Cortex of kidney (tissue), 1 donor: ENCODE measurements around the gene HDAC4.

ENCODE experiments used
- DNase-seq: peaks from one replicate; lab custom pipeline; 2025; lab: John Stamatoyannopoulos, UW

Gene HDAC4

DNA sequence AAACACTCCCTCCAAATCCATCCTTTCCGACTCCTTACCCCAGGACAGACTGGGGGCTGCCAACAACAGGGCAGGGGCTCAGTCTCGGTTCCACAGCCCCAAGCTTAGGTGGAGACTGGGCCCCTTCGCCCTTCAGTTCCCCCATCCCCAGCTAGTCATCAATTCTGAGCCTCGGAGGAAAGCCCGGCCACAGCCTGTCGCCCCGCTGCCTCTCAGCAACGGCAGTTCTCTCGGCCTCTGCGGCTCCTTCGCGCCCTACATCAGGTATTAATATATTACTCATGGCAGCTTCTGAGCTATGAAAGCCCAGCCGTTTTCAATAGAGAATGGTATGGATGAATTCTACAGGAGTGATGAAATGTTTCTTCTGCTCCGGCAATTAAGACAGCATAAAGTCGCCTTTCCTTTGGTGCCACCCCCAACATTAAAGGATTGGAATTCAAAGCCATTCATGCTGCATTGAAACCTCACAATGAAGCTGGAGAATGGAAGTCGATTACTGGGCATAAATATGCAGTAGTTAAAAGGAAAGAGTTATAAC, 2.8 kb downstream of the HDAC4 start:
- no peak for DNase-seq

DNA sequence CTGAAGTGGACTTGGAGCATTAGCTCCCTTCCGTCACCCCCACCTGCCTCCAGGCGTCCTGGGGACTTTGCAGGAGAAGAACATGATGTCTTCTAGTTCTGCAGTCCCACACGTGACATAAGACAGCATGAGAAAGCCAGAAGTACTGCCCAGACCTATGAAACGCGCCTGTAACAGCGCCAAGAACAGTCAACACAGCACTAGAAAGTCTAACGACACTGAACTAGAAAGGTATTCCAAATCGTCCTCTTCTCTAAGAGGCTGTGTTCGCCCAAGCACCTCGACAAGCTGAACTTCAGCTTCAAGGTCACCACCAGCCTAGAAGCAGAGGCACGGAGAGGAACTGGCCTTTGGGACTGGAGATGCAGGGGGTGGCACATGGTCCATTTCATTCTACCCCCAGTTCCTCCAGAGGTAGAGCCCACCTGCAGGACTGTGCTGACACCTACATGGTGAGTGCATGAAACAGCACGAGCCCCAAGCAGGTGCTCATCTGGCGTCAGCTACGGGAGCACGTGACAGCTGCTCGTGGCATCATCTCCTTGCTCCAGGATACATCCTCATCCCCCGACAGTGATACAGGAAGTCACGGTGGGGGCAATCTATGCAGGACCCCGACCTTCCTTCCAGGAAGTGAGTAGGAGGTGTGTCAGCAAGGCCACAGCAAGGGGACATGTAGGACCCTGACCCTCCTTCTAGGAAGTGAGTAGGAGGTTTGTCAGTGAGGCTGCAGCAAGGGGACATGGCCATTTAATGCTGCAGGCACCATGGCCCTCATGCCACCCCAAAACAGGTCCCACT, 3.7 kb downstream of the HDAC4 start:
- DNase-seq = no peak

DNA sequence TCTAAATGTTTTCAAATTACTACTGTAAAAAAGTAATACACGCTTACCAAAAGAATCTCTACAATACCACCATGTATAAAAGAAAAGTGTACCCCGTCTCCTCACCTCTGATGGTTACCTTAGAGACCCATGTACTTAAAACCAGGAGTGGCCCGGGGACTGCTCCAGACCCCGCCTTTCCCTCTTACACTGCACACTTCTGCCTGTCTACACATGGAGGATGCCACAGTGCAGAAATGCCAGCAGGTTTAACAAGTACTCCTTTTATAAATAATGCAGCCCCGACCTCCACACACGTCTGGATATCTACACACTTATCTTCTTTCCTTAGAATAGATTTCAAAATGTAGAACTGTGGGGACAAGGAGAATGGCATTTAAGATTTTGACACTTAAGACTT, 5.3 kb downstream of the HDAC4 start:
- DNase-seq = no peak

DNA sequence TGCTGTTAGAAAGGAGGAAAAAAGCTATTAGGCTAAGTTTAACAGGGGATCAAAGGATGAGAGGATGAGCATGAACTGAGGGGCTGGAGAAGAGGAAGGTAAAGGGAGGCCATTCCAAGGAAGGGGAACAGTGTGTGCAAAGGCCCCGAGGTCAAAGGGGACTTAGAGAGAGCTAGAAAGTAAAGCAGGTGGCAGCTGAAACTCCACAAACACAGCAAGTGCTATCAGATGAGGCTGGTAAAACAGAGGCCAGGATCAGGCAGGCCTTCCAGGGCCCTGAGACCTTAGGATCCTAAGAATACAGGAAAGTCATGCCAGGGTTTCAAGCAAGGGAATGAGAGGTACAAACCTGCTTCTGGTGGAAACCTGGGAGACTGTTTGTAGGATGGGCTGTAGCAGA, 5.8 kb downstream of the HDAC4 start:
- no peak for DNase-seq

DNA sequence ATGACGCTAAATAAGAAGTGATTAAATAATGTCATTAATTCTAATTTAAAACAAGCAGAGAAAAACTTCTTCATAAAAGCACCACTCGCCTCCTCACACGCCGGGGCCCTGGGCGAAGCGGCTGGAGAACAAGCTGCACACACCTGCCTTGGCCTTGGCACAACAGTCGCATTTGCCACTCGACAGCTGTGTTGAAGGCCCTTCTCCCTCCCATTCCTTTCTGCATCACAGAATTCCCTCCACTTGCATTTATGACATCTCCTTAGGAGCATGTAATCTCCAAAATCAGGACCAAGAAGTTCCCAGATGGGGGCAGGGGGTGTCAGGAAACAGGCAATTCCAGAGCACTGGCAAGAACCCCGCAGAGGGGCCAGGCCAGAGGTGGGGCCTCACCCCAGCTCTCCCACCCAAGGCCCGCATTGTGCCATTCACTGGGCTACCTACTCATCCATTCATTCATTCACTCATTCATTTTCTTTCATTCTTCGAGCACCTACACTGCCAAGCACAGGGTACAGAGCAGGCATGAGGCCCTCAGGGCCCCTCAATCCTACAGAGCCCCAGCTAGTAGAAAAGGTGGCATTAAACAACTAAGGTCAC, 6.4 kb downstream of the HDAC4 start:
- DNase-seq = no peak

DNA sequence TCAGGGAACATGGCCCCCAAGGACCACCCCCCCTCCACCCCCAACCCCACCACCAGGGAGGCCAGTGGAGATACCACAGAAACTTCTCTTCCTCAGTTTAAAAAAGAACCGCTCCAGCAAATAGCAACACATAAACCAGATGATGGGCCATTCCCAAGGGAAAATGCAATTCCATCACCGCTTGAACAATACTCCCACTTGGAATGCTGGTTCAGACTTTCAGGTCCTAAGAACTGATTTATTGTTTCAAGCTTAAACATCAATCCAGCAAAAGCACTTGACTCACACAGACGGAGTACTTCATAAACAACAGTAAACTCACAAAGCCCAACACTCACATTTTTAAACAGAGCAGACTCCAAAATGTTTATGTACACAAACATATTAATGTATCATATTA, 6.9 kb downstream of the HDAC4 start:
- no peak for DNase-seq

DNA sequence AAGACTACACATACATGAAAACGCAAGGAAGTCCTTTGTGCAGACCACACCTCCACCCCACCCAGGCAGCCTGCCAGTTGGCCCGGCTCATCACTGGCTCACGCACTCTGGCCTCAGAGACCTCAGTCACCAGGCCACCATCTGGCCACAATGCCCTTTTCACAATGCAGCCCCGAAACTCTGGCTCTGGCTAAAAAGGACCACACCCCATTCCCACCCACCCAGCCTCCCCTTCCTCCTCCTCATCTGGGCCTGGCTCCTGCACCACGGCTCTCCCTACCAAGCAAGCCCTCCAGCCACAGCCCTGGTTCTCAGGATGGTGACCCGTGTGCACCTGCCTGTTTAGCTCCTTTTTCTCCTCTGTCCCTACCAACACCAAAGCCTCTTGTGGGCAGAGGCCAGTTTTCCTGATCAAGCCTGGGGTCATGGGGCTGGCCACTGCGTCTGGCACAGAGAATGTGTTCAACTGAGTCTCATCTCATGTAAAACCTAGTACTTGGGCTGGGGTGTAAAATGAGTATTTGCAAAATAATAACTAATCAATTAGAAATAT, 7.4 kb downstream of the HDAC4 start:
- no peak for DNase-seq

DNA sequence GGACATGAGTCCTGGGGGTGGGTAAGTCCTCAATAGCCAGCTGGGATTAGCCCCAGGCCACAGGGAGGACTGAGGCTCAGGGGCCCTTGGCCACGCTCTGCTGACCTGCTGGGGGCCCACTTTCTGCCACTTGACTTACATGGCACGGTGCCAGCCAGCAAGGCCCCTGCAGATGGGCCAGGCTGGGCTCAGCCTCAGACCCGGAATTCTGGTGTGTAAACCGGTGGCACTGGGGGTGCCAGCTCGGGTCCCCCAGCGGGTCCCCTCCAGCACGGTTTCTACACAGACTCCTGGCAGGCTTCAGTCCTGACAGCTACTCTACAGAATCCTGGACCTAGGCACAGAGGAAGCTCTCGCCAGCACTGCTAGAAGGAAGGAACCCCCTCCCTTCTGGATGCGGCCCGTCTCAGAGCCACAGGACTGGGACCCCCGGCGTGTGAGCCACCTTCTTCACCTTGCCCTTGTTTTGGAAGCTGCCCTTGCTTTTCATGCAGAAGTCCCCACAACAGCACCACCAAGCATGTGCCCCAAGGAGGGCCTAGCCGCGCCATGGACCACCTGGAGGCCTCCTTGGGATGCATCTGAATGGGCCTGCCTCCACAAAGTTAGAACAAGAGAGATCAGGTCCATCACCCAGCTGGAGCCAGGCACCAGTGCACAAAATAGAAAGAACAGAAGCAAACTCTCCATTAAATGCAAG, 8.0 kb downstream of the HDAC4 start:
- no peak for DNase-seq

DNA sequence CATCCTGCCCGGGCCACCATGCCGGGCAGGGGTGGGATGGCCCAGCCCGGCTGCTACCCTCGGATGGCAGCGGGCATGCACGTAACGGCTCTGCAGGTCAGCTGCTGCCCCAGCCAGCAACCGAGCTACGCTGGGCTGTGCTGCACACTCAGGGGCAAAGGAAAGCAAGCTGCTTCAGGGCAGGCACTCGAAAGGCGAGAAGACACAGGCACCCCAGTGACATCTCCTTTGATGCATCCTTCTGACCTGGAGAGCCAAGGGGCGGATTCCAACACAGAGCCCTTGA, 8.8 kb downstream of the HDAC4 start:
- DNase-seq = no peak

DNA sequence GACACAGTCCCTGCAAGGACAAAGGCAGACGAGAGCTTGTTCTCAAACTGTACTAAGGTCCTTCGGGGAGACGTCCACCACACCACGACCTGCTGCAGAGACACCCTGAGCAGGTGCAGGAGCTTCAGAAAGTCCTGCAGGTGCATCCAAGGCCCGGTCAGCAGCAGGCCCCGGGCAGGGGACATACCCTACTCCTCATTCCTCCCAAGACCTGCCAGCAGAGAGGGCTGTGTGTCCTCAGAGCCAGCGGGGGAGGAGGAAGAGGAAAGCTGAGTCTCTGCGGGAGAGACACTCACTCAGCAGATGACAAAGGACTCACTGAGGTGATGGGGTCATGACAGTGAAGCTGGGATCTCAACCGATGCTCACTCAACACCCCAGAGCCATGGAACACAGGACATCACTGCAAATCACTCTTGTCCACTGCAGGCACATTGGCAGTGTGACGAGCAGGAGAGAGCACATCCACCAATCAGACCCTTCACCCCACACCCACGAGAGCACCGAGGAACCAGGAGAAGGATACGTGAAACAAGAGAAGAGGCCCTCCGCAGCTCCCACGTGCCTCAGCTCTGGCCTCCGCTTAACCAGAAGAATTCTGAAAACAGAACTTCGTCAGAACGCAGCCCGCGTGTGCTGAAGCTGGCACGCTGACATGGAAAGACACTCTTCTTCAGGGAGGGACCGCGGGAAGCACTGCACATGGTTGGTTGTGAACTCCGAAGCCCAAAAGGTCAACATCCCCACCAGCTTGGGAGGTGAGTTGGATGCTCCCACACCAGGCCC, 9.3 kb downstream of the HDAC4 start:
- no peak for DNase-seq

DNA sequence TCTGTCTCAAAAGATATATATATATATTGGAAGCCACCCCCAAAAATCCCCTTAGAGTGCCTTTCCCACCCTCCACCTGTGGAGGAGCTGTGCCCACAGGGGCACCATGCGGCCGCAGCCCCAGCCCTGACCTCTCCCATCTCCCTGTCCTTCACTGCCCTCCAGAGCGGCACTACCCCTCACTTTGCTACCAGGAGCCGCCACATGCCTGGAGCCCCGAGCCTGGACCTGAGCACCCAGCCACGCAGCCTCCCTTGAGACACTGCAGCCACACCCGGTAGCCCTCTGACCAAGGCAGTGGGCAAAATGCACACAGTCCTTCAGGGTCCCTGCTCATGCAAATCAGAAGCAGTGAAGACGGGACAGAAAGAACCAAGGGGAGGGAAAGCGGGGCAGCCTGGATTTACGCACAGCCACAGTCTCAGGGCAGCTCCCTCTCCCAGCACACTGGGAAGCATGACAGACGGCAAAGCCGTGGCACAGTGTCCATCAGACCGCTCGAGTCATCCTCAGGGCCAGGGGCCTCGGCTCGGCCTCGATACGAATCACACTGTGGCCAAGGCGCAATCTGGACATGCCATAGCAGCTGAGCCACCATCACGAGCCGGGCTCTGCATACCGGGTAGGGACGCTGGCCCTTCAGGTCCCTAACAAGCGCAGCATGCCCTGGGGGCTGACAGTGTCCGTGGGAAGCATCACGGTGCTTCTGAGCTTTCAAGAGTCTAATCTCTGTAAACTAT, 10.1 kb downstream of the HDAC4 start:
- DNase-seq = no peak

DNA sequence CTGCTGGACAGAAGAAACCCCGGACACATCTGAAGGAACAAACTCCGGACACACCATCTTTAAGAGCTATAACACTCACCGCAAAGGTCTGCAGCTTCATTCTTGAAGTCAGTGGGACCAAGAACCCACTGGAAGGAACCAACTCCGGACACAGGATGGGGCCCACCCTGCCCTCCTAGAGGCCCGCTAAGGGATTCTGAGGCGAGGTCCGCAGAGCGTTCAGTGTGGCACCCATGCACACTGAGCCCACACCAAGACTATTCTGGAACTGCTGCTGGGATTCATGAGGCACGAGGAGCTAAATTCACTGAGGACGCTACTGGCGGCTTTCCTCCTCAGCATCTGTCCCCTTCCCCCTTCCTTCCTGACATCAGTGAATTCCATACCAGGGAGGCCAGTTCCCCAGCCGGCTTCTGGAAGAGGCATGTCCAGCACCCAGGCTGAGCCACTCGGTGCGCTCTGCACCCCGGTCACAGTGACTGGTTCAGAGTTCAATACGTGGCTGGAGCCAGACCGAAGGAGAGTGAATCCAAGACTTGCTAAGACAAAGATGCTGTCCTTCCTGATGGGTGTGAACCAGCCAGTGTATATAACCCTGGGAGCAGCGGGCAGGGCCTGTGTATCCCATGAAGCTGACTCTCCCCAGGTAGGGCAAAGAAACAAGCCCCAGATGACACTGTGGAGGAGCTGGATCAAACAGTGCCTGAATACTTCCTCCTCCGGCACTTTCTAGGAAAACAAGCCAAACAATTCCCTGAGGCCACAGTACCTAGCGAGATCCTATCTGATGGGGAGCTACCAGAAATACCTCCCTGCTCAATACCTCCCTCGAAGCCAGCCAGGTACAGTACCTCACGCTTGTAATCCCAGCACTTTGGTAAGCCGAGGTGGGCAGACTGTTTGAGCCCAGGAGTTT, 11.1 kb downstream of the HDAC4 start:
- DNase-seq = no peak

DNA sequence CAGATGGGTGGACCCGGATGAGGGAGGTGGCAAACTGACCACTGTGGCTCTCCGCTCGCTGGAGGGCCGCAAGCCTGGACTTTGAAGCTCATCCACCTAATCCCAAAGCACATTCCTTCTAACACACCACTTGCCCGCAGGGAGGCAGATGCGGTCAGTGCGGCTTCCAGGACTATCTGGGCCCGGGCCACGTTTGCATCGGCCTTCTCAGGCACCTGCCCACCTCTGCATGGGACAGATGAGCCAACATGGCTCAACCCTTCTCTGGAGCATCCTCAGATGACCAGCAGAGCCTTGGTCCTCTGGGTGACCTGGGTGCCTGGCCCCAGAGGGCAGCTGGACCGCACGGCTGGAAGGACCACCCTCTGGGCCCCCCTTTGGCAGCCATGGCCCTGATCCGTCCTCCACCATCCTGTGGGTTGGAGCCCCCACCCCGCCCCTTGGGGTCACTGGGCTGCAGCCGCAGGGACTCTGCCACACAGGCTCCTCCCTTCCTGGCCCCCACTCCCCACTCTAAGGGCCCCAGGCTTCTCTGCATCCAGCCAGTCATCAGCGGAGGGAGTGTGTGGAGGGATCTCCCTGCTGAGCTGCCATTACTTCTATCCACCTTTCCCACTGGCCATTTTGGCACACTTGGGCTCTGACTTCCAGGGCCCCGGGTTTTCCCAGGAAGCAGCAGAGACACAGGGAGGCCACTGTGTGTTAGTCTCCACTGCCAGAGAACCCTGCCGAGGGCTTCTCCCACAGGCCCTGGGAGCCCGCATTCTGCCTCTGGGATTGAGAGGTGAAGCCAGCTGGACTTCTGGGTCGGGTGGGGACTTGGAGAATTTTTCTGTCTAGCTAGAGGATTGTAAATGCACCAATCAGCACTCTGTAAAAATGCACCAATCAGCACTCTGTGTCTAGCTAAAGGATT, 12.3 kb downstream of the HDAC4 start:
- no peak for DNase-seq

DNA sequence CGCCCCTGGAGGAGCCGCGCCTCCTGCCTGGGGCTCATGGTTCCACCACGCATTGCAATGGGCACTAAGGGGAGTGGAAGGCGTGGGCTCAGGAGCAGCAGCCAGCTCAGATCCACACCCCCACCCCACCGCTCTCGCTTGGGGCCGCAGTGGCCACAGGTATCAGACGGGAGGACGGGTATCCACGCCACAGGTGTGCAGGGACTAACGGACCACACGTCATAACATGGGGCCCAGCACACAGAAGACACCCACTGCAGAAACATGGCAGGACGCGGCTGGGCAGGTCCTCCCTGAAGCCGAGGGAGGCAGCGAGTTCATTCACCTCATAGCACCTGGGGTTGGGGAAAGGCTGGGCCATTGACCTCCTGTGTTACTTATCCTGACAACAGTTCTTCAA, 13.0 kb downstream of the HDAC4 start:
- DNase-seq = no peak

DNA sequence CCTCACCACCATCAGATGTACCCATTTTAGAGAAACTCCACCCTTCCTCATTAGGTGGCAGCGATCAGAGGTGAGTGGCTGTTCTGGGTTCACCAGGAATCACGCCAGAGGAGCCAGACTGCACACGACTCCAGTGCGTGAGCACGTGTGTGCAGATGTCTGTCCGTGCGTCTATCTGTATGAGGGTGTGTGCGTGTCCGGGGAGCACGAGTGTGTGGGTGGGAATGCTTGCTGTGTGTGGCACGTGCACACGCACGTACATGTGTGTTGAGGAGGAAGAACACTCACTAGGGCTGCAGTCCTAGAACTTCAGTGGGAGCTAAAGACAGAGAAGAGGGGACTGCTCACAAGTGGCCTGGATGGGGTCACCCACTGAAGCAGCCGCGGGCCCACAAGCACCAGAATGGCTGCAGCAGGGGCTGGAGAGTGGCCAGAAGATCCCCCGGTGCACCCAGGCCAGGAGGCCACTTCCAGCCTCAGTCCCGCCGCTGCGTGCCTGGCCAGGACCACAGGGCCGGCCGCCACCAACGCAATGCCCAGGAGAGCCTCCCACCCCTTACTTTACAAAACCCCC, 13.9 kb downstream of the HDAC4 start:
- no peak for DNase-seq

DNA sequence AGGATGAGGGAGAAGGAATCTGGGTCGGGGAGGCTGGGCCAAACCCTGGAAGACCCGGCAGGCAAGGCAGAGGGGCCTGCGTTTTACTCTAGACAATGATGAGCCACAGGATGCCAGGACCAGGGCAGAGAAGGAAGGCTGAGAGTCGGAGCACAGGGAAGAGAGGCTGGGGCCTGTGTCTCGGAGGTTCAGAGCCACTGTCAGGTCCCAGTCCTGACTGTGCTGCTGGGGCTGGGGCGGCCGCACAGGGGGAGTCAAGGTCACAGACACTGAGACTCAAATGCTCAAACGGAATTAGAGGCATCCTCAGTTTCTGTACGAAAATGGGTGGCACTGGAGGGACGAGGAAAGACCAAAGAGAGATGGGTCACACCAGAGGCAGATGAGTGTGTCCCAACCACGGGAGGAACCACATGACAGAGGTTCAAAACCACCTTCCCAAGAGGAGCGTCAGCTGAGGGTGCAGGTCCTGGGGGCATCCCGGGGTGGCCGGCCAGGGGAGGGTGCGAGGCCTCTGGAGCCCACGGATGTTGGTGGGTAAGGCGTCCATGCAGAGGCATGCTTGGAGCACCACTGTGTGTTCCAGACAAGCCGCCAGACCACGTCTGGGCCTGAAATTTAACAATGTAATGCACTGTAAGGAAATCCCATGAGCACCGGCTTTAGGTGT, 14.7 kb downstream of the HDAC4 start:
- no peak for DNase-seq

DNA sequence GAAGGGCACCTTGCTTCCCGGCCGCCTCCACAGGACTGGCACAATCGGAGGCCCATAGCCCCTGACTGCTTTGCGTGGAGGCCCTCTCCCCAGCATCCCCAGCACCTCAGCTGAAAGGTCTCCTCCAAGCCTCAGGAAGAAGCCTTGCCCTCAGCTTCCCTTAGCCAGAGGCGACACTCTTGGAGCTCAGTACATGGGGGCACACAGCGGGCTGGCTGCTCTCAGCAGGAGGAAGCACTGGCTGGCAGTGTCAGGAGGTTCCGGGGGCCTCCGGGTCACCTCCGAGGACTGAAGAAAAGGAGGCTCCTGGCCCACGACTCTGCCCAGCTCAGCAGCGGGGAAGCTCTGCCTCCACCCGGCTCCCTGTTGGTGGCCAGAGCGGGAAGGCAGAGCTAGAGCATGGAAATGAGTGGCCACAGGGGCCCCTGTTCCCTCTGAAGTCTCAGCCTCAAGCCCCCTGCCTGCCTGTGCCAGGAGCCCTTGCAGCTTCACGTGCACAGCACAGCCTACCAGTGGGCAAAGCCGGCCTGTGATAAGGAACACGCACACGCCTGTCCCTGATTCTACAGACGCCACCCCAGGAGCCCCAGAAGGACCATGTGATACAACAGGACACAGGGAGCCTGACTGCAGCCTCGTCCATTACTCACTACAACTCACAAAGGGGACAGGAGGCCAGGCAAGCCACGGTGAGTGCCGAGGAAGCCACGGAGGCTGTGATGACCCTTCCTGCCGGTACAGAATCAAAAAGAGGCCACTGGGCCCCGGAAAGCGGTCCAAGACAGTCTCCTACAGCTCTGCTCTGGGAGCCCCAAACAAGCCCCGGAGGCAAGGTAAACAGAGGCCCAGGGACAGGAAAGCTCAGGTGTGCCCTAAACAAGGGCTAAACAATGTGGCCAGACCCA, 15.5 kb downstream of the HDAC4 start:
- DNase-seq = no peak
